ENCODE results near the gene HEXB. TPM values are rescaled to one million over a fixed set of nuclear protein-coding genes. Genes with fewer than 3 reads are reported as not detected.
"Not testable (repeated sequence)": the region's sequence is repeated elsewhere in the genome, so short reads cannot be mapped to it uniquely, and the experiment has no call there.

The HEXB gene
- polyA plus RNA-seq, 1 donor = 32.1 TPM

DNA sequence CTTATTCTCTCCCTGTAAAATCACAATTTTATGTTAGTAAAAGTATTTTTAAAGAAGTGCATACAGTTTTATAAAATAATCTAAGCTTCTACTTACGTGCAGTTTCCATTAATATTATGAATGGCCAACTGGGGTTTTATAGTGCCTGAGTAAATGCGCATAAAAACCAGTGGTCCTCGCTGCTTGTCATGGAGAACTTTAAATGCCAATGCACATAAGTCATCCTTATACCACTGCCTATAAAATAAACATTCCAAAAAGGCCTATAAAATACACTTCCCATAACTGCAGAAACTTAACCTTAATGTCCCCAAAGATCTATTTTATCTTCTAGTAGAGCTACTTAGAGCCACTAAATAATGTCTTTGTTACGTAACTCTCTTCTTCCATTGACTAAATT is 53.4 kb downstream of the HEXB start:
- DNase-seq (ENCODE audit: low read depth) = no peak

- not testable (repeated sequence) for DNase-seq (ENCODE audit: low read depth)
These were observed 63.7 kb downstream of the HEXB start for GRCh38 chr5:74748742-74749141.

DNA sequence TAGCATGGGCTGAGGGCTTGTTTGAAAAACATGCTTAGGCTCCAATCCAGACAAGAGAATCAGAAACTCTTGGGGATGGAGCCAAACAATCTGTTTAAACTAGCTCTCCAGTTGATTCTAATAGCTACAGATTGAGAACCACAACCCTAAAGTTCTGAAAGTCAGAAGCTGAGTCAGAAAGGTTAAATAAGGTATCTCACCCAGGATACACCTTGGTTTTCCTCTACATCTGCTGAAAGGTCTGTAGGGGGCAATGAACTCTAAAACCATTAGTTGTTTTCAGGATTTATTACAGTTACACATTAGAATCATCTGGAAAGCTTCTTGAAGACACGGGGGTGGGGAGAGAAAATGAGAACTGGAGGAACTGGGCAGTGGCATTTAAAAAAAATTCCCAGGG is 76.2 kb downstream of the HEXB start:
- no peak for DNase-seq (ENCODE audit: low read depth)

GRCh38 chr5:74762599-74762998 is 77.6 kb downstream of the HEXB start:
- no peak for DNase-seq (ENCODE audit: low read depth)

DNA sequence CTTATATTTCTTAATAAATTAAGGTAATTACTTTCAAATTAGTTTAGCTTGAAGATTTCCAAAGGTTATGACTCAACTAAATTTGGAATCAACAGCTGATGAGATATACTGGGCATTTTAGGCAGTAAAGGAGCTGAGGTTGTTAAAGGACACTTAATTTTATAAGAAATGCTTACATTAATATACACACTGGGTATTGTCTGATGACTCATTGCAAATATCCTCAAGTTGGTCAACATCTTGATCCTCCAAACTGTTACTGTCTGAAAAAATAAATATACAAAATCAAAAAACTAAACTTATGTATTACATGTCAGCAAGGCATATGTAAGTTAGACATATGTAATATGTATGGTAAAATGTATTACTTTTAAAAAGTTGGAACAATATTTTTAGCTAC is 78.5 kb downstream of the HEXB start:
- DNase-seq (ENCODE audit: low read depth) = no peak

DNA sequence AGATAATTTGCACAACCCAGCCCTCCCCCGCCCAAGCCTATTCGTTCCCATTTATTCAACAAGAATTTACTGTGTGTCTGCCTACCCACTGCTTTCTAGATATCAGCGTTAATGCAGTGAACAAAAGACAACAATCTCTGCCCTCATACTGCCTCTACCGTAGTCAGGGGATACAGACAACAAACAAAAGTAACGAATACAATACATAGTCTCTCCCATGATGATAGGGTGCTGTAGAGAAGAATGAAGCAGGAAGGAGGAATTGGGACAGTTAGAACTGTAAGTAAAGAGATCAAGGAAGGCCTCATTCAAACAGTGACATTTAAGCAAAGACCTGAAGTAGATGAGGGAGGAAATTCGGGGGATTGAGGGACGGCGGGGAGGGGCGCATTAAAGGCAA is 80.2 kb downstream of the HEXB start:
- DNase-seq (ENCODE audit: low read depth) = no peak

DNA sequence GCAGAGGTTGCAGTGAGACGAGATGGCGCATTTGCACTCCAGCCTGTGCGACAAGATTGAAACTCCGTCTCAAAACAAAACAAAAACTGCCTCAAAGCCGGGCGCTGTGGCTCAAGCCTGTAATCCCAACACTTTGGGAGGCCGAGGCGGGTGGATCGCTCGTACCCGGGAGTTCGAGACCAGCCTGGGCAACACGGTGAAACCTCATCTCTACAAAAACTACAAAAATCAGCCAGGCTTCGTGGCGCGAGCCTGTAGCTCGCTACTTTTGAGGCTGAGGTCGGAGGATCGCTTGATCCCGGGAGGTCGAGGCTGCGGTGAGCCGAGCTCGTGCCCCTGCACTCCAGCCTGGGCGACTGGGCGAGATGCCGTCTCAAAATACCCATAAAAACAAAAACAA is 80.9 kb downstream of the HEXB start:
- no peak for DNase-seq (ENCODE audit: low read depth)

GRCh38 chr5:74766418-74766848 is 81.4 kb downstream of the HEXB start:
- DNase-seq (ENCODE audit: low read depth) = no peak

DNA sequence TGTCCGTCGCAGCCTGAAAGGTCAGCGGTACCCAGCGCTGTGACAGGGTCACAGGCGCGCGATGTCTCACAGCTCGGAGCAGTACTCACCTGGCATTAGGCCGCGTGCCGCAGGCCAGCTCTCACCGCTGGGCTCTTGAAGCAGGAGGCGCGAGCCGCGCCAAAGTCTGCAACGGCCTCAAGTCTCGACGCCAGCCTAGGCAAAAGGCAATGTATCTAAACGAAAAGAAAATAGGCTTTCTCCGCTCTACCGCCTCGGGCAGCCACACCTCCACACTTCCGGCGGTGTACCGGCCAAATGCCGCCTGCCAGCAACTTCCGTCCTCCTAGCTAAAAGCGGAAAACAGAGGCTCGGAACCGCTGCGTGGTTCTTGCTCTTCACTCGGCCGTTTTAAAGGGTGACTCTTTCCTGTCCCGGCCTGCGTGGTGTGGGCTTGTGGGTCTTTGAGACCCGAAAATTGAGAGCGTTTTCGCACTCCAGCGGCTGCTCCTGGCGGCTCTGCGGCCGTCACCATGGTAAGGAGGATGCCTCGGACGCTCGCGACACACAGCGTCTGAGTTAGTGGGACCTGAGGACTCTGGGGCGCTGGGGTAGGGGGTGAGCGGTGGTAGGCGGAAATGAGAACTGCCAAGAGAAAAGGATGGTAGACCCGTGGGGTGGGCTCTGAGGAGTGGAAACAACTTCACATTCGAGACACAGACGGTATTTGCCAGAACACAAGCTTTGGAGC is 82.0 kb downstream of the HEXB start, which contains the start of the genes GFM2 and NSA2:
Gene GFM2 (minus strand): TSS at position 269 of the 730 bp plus-strand sequence. CDS start 3,375 bp downstream, outside the sequence.
Gene NSA2 (plus strand): TSS at position 401 of the 730 bp plus-strand sequence. CDS start 112 bp downstream, at position 513.
- peak; percentile 86 for DNase-seq (ENCODE audit: low read depth)

DNA sequence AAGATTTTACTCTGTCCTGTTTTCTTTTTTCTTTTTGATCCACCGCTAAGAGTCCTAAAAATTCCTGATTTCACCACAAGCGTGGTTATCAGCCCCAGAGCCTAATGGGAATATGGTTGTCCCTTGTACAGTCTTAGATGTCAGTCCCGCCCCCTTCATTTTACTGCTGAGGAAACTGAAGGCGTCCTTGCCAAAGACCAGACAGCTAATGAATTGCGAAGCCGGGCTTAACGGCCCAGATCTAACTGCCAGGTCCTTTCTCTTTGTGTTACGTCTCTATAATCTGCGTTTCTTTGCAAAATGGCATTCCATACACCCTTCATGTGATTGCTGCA is 82.5 kb downstream of the HEXB start:
- no peak for DNase-seq (ENCODE audit: low read depth)

Other genes starting within 250 kb of the HEXB start
- 22.2 TPM for gene ENC1, start 44.5 kb upstream of the HEXB start, polyA plus RNA-seq (ENCODE audit: insufficient read length)
- gene GFM2, start 81.9 kb downstream of the HEXB start, polyA plus RNA-seq (ENCODE audit: insufficient read length) = 19.1 TPM
- 250 TPM for gene NSA2, start 82.0 kb downstream of the HEXB start, polyA plus RNA-seq (ENCODE audit: insufficient read length)
- gene FAM169A, start 181.2 kb downstream of the HEXB start, polyA plus RNA-seq (ENCODE audit: insufficient read length) = 0.76 TPM

Measured in forelimb muscle (tissue), 1 donor.